ENCODE data around the gene POTEB.
"Not testable (repeated sequence)": the region's sequence is repeated elsewhere in the genome, so short reads cannot be mapped to it uniquely, and the experiment has no call there.

Gene POTEB

GRCh38 chr15:21877635-21878034, at the start of gene POTEB:
Gene POTEB (minus strand): TSS chr15:21877735. CDS start chr15:21877246, 489 bp downstream.
- H3K4me3 ChIP-seq (ENCODE audit: low read depth, low read length); DNase-seq (ENCODE audit: low read depth): not testable (repeated sequence)

DNA sequence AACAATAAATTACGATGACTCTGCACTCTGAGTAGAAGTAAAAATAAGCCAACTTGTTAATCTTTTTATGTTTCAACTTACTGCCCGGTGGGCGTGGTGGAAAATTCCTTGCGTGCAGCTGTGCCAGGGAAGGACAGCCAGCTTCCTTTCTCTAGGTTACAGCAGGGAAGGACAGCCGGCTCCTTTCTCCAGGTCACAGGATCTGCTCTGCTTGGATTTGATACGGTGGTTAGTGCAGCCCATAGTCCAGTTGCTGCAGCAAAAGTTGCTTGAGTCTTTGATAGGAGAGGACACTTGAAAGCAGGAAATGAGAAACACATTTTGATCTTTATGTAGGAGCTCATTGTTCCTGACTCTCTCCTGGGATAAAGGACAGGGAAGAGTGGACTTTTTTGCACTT, 13.4 kb upstream of the POTEB start:
- not testable (repeated sequence) for H3K4me3 ChIP-seq (ENCODE audit: low read depth, low read length); DNase-seq (ENCODE audit: low read depth)

DNA sequence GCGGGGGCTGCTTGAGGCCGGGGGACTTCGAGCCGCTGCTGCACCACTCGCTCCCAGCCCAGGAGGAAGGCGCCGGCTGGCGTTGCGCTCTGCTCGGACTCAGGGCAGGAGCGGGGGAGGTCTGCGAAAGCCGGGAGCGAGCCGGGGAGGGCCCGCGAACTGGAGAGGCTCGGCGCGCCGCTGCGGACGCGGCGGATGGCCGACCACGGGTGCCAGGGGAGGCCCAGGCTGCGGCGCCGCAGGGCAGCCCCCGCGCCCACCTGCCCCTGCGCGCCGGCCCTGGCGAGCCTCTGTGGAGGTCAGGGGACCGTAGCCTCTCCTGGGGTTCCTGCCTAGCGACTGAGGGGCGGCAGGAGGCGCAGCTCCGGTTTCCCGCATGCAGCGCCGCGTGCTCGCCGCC, 12.0 kb upstream of the POTEB start:
- not testable (repeated sequence) for DNase-seq (ENCODE audit: low read depth); H3K4me3 ChIP-seq (ENCODE audit: low read depth, low read length)

GRCh38 chr15:21838831-21839230, 38.7 kb downstream of the POTEB start:
- DNase-seq (ENCODE audit: low read depth); H3K4me3 ChIP-seq (ENCODE audit: low read depth, low read length): not testable (repeated sequence)

All from skeletal muscle cell (primary cell).